HG03571 (cell line): ENCODE measurements around the gene NUFIP2.
"Not testable (repeated sequence)": the region's sequence is repeated elsewhere in the genome, so short reads cannot be mapped to it uniquely, and the experiment has no call there.

Source experiments
- ATAC-seq: cut with Tn5 transposase; IDR thresholded peaks from one replicate; pipeline ENCODE4 v1.9.1; 2021; ENCODE audit not compliant: unreplicated experiment

The NUFIP2 gene

DNA sequence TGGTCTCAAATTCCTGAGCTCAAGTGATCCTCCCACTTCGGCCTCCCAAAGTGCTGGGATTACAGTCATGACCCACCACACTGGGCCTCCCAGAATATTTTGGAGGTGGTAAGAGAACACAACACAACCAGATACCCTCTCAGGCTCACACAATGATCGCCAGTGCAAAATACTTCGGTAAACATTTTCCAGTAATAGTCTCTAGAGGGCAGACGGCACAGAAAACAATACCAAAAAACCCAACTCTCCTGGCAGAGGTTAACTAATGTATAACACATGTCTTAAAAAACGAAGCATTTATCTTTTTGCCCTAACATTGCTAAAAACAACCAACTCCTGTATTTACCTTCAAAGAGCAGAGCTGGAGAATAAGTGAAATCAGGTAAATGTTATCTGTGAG lies 10.5 kb downstream of the NUFIP2 start:
- no peak for ATAC-seq

DNA sequence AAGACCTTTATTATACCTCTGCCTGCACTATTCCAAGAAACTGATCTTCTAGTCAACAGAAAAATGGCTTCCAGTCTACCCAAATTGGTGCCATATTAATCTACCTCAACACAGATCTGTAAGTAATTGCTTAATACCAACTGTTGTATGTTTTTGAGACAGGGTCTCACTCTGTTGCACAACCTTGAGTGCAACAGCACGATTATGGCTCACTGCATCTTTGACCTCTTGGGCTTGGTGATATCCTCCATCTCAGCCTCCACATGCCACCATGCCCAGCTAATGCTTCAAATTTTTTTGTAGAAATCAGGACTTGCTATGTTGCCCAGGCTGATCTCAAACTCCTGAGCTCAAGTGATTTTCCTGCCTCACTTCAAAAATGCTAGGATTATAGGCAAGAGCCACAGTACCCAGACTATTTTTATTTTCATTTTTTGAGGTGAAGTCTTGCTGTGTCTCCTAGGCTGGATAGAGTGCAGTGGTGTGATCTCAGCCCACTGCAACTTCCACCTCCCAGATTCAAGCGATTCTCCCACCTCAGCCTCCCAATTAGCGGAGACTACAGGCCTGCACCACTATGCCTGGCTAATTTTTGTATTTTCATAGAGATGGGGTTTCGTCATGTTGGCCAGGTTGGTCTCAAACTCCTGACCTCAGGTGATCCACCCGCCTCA lies 14.4 kb downstream of the NUFIP2 start:
- no peak for ATAC-seq

DNA sequence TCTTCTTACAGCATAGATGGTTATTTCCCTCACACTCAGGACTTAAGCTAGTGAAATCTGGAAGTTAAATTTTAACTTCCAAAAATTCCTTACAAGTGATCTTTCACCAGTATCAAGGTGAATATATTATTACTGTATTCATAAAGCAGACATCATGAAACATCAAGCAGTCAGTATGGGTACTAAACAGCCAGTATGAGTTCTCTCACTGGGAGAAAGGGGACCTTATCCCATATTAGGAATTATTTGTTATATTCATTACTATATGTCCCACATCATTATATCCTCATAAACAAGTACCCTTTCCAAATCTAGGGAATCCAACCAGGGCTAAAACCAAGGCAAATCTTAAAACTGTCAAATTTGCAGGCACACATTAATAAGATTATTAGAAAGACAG lies 15.3 kb downstream of the NUFIP2 start:
- no peak for ATAC-seq

DNA sequence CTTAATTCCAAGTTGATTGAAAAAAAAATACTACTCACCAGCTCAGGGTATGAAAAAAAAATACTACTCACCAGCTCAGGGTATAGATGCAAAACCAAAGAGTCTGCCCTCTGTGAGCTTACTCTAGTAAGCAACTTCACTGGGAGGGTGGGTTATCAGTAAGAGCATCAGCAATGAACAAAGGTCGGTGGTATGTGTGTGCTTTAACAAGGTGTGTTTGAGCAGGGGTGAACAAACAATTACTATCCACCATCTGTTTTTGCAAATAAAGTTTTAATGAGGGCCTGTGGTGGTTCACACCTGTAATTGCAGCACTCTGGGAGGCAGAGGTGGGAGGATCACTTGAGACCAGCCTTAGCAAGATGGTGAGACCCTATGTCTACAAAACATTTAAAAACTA lies 20.0 kb downstream of the NUFIP2 start:
- ATAC-seq: no peak

DNA sequence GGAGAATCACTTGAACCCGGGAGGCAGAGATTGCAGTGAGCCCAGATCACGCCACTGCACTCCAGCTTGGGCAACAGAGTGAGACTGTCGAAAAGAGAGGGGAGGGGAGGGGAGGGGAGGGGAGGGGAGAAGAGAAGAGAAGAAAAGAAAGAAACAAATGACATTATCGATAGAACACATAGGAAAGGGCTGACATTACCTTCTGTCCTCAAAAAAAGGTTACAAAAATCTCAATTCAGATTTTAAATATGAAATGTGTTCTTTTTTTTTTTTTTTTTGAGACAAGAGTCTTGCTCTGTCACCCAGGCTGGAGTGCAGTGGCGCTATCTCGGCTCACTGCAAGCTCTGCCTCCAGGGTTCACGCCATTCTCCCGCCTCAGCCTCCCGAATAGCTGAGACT lies 22.0 kb downstream of the NUFIP2 start:
- not testable (repeated sequence) for ATAC-seq

DNA sequence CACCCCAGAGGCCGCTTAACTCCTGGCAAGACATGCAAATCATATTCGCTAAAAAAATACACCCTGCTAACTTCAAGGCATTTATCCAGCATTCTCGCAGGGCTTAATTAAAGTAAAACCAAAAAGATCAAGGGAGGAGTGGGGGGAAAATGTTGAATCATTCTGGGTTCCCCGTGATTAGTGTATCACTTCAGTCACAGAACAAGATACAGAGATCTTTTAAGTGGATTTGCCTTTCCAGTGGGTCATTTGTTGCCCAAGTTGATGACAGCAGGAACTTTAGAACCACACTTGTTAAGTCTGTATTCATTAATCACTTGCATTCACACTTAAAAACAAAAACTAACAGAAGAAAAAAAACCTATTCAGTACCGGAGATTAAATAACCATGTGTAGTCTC lies 30.0 kb downstream of the NUFIP2 start:
- no peak for ATAC-seq

DNA sequence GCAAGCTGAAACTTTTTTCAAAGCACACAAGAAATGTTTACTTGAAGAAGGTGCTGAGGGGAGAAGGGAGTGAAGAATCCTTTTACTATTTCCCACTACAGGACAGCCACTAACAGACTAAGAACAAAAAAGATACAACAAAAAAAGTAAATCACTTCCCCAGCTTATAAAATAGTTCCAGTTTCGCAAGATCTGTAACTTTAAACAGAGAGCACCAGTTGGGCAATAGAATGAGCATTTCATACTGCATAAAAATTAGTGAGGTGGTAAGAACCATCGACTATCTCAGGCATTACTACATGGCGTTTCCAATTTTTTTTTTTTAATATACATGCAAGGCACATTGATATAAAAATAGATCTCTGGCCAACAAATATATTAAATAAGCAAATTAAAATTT lies 36.2 kb downstream of the NUFIP2 start:
- no peak for ATAC-seq

DNA sequence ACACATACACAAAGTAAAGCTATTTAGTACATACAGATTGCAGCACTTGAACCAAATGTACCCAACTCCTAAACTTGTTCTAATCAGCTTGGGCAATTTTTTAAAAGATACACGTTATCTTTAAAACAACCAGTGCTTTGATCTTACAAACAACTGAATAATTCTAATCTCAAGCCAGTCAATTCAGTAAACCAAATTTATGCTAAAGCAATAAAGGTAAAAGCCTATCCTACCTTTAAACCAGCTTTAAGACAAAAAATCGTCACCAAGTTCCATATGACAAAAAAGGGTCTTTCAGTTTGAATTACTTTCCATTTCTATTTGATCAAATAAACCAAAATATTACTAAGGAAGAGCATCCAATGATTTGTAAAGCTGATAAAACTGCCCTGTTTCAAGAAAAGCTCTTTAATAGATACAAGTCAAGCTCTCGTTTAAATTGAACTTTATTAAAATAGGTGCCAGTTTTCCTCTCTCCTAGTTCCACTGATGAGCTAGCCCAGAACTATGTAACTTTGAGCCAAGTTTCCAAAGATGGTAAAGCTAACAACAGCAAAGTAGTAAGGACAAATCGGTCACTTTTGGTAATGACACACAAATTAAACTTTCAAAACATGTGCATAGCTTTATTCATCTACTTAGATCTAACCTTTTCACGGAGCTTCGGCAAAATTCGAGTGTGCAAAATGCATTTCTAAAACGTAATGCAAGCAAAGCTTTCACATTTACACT lies 37.0 kb downstream of the NUFIP2 start:
- no peak for ATAC-seq

DNA sequence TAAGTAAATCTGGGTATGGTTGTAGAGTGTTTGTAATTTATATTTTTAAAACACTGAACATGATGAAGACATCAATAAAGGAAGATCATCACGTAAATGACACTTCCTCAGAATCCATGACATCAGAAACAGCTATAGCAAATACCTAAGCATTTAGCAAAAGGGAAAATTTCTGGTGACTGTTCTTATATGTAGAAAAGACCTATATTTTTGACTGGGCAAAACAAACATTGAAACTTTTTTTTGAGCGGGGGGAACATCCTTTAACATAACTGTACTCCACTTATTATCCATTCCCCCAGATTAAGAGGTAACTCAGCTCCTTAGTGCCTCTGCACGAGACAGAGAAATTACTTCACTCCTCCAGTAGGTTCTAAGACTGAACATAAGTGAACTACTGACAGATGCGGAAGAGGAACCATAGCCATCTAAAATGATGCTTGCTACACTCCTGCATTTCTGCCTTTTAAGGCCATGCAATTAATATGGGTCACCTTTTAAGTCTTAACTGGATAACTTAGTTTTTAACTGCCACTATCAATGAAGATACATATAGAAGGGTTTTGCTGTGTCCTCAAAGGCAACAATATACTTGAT lies 37.9 kb downstream of the NUFIP2 start:
- no peak for ATAC-seq

DNA sequence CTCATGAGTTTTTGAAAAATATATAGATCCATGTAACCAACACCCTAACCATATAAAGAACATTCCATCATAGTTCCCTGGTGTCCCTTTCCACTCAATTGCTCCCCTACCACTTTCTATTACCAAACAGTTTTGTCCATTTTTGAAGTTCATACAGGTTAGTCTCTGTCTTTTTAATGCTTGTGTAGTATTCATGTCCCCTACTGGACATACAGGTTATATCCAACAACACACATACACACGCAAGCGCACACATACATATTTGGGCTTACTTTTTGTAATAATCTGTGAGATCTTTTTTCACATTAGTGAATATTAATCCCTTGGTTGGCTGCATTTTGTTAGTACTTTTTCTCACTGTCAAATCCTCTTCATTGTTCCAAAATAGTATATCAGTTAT lies 40.9 kb downstream of the NUFIP2 start:
- ATAC-seq: no peak

DNA sequence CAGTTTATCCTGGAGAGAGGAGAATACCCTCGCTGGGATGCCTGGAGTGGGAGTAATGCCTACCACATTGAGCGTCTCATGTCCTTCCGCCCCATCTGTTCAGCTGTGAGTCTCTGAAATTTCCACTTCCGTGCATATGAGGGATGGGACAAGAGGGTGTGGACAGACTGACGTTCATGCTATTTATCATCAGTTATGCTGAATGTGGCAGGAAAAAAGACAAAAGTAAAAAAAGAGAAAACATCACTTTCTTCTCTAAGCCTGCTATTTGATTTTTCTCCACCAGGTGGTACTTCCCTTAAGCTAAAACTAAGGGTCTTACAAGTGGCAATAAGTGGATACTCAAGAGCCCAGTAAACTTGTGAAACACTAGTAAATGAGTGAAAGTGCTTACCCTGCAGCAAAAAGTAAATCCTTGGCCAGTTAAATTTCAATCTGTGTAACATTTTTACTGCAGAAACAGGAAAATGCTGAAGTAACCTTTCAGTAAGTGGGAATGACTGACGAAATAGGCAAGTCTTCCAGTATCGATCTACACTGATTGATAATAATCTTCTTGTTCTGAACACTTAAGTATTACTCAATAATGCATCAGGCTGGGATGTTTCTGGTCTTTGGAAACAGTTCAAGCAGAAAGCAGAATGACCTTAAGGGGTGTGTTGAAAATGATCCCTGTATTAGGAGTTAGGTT lies 41.7 kb downstream of the NUFIP2 start:
- no peak for ATAC-seq

DNA sequence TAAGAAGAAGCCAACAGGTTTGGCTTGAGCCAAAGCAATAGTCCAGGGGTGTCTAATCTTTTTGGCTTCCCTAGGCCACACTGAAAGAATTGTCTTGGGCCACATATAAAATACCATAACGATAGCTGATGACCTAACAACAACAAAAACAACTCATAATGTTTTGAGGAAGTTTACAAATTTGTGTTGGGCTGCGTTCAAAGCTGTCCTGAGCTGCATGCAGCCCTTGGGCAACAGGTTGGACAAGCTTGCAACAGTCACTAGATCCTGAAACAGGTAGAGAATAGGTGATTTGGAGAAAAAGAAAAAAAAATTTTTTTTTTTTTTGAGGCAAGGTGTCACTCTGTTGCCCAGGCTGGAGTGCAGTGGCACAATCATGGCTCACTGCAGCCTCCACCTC lies 42.8 kb downstream of the NUFIP2 start:
- no peak for ATAC-seq

DNA sequence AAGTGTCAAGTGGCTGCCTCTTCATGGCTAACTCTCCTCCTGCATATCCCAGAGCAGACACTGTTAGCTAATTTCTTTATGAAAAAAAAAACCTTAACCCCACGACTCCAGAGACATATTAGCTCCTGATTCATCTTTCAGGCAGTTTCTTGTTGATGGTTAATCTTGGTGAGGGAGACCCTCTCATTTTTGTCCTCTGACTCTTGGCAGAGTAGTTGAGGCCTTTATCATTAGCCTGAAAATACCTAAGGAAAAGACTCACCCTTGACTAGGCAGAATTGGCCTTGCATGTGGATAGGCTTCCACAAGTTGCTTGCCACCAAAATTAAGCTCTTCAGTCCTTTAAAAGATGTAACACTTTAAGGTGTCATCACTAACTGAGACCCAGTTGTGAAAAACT lies 43.3 kb downstream of the NUFIP2 start:
- no peak for ATAC-seq

DNA sequence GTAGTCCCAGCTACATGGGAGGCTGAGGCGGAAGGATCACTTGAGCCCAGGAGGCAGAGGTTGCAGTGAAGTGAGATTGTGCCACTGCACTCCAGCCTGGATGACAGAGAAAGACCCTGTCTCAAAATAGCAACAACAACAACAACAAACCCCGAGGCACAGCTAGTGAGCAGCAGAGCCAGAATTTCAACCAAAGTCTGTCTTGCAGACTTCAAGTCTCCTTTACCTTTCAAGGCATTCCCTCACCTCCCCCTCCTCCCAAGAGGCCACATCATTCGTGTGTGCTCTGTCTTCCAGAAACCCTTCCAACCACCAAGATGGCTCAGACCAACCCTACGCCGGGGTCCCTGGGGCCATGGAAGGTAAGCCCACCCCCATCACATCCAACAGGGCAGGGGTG lies 45.1 kb downstream of the NUFIP2 start:
- no peak for ATAC-seq

DNA sequence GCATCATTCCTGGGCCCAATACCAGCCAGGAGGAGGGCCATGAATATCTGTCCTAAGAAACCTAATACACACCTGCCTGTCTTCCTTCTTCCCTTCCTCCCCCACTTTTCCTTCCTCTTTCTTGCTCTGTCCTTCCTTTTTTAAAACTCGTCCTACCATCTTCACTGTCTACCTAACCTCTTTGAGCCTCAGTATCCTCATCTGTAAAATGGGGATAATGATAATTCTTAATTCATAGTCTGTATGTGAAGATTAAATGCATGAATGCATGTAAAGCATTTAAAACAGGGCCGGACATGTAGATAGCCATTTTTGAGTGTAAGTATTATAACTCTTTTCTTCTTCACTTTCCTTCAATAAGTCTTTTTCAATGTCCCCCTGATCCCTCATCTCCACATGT lies 46.7 kb downstream of the NUFIP2 start:
- ATAC-seq: no peak

DNA sequence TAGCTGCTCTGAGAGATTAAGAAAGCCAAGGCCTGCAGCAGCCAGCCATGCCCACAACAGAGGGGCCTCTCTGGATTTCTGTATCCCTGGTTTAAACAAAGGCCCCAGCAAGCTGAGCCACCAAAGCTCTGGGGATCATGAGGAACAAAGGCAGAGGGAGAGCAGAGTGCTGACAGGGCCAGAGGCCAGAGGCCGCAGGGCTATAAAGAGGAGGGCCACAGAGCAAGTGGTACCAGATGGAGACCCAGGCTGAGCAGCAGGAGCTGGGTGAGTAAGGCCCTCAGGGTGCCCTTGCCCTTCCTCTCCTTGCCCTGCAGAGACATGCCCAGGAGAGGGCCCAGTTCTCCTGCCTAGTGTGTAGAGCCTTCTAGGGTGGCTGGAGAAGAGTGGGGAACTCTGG lies 47.3 kb downstream of the NUFIP2 start, which contains the start of gene CRYBA1:
Gene CRYBA1, plus strand, starts transcription at position 232 of the 400 bp plus-strand sequence. Its CDS starts 5 bp downstream, at position 237.
- ATAC-seq: no peak

DNA sequence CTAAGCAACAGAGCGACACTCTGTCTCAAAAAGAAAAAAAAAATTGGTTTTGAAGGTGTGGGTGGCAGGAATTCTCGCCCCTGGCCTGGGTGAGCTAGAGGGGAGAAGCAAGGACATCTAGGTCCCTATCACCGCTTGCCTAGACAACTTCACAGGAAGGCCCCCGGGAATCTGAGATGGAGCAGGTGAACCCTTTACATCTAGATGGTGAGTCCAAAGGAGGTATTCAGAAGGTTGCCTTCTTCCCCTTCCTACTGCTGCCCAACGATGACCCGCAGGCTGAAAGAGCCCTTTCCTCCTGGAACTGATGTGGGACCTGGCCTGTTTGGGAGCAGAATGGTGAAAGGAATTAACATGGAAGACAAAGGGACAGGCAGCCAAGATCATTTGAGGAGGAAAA lies 48.5 kb downstream of the NUFIP2 start:
- ATAC-seq: no peak

DNA sequence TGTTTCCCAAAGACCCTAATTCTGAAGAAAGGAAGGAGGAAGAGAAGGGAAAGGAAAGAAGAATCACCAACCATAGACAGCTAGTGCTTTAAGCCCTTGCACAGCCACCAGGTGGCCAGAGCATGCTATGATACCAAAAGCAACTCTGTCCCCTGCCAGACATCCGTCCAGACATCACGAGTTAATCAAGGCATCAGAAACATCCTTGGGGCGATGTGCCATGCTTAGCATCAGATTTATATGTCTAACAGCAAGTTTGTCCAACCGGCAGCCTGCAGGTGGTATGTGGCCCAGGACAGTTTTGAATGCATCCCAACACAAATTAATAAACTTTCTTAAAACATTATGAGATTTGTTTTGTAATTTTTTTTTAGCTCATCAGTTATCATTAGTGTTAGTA lies 50.2 kb downstream of the NUFIP2 start:
- ATAC-seq: no peak

DNA sequence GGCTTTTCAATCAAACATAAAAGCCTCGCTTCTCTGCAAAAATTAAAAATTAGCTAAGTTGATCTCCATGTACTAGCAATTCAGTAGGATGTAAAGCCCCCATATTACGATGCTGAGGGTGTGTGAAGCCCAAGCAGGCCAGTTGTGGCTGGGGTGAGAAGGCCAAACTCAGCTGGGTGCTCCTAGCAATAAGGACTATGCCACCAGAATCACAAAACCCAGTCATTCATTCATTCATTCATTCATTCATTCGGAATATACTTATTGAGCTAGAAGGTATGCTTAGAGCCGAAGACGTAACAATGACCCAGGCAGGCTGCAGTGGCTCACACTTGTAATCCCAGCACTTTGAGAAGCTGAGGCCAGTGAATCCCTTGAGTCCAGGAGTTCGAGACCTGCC lies 51.2 kb downstream of the NUFIP2 start:
- ATAC-seq: no peak

DNA sequence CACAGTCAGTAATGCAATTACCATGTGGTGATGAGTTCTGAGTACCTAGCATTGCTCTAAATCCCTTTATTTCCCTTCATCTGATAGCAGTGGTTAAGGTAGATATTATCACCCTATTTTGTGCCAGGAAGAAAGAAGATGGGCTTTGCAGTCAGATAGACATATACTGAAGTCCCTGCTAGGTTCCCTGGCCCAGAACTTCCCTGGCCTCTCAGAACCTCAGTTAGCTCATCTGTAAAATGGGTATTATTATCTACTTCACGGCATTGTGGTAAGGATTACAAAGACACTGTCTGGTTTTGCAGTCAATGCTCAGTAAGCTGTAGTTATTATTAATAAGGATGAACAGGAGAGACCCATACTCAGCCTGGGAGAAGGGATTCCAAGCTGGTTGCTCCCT lies 51.9 kb downstream of the NUFIP2 start:
- no peak for ATAC-seq
